Endothelial cell of umbilical vein (primary cell): ENCODE results near the gene ADH1A. TPM values are rescaled to one million over a fixed set of nuclear protein-coding genes. Genes with fewer than 3 reads are reported as not detected.

Source experiments
- BruUV-seq: library from RNA; stranded (reverse); fragments of 400-500 nt; replicated peaks from 2 replicates; lab custom pipeline; 2021; lab: Mats Ljungman, UMichigan
- CTCF ChIA-PET: fragments of 300-600, 350-600 bp; sonication (Branson Sonifier 250); formaldehyde crosslinking; loops from one replicate; lab custom pipeline; 2021; ENCODE audit warnings: antibody characterized with exemption, inconsistent platforms; lab: Charles Lee
- POLR2A ChIA-PET: fragments of 300-600, 350-600 bp; sonication (Branson Sonifier 250); formaldehyde crosslinking; loops from one replicate; lab custom pipeline; 2021; ENCODE audit warnings: antibody characterized with exemption, inconsistent platforms; lab: Charles Lee
- DNase-seq: peaks from one replicate; pipeline ENCODE4 v3.0.0-alpha.2; 2011; ENCODE audit warnings: low read depth, low spot score
- FAIRE-seq: peaks from 2 replicates; lab custom pipeline; 2011; peaks lifted over from hg19 to GRCh38; lab: Jason Lieb, UNC
- H2AFZ ChIP-seq: 2 replicates; pipeline ENCODE4 v1.6.0; 2012; ENCODE audit warnings: low read depth, low read length, control low read depth, inconsistent platforms
- H3K27ac ChIP-seq: 2 replicates; pipeline ENCODE4 v1.5.1; 2011; ENCODE audit warnings: low read depth, mild to moderate bottlenecking, control low read depth, low read length, moderate library complexity; ENCODE audit not compliant: insufficient read depth
- H3K27me3 ChIP-seq, 2 experiments: 2 replicates each; pipeline versions ENCODE4 v1.6.0 to v1.6.1; 2011; ENCODE audit warnings: low read length in 2 of 2, mixed read lengths in 1 of 2; ENCODE audit not compliant: control insufficient read depth in 2 of 2, insufficient read depth in 2 of 2
- H3K36me3 ChIP-seq, 2 experiments: 2 replicates in 1 of 2; 3 replicates in 1 of 2; pipeline ENCODE4 v1.5.1; 2011; ENCODE audit warnings: low read length in 2 of 2, mild to moderate bottlenecking in 1 of 2, moderate library complexity in 1 of 2; ENCODE audit not compliant: control insufficient read depth in 2 of 2, insufficient read depth in 2 of 2; ENCODE audit errors: extremely low read depth in 1 of 2
- H3K4me1 ChIP-seq: 3 replicates; pipeline ENCODE4 v1.5.1; 2011; ENCODE audit warnings: mild to moderate bottlenecking, low read length; ENCODE audit not compliant: control insufficient read depth, insufficient read depth; ENCODE audit errors: extremely low read depth
- H3K4me2 ChIP-seq: 2 replicates; pipeline ENCODE4 v1.6.1; 2011; ENCODE audit warnings: low read length, control low read depth, mixed read lengths; ENCODE audit not compliant: insufficient read depth
- H3K4me3 ChIP-seq, 3 experiments: fragments of 200-600 bp in 1 of 3; sonication (generic), shearing (Covaris generic) in 1 of 3; replicated peaks in 1 of 3; 2 replicates each; pipeline ENCODE4 v1.5.1; 2011 to 2016; ENCODE audit warnings: control low read depth in 3 of 3, low read length in 3 of 3, mild to moderate bottlenecking in 2 of 3, inconsistent platforms in 1 of 3, low read depth in 1 of 3, moderate library complexity in 1 of 3; ENCODE audit not compliant: insufficient read depth in 1 of 3
- H3K79me2 ChIP-seq: 2 replicates; pipeline ENCODE4 v1.6.0; 2012; ENCODE audit warnings: low read length, inconsistent platforms; ENCODE audit not compliant: control insufficient read depth, insufficient read depth
- H3K9ac ChIP-seq: replicated peaks from 2 replicates; pipeline ENCODE3; 2011; ENCODE audit warnings: low read length, control low read depth; ENCODE audit not compliant: insufficient read depth; ENCODE audit errors: extremely low read depth
- H3K9me1 ChIP-seq: replicated peaks from 3 replicates; pipeline ENCODE4 v1.6.0; 2011; ENCODE audit warnings: mild to moderate bottlenecking, low read length; ENCODE audit not compliant: control insufficient read depth, insufficient read depth; ENCODE audit errors: extremely low read depth
- H3K9me3 ChIP-seq: replicated peaks from 2 replicates; pipeline ENCODE4 v1.5.1; 2012; ENCODE audit warnings: low read length, inconsistent platforms; ENCODE audit not compliant: control insufficient read depth, insufficient read depth
- H4K20me1 ChIP-seq: replicated peaks from 2 replicates; pipeline ENCODE3; 2011; ENCODE audit warnings: mild to moderate bottlenecking, low read length; ENCODE audit not compliant: control insufficient read depth, insufficient read depth; ENCODE audit errors: extremely low read depth
- CTCF ChIP-seq, 2 donors: IDR thresholded peaks; 1 replicate in 1 of 2; 2 replicates in 1 of 2; pipeline ENCODE4 v1.5.1; 2011; ENCODE audit warnings: low read length in 2 of 2, mild to moderate bottlenecking in 2 of 2, moderate library complexity in 2 of 2, control low read depth in 1 of 2, inconsistent platforms in 1 of 2, low read depth in 1 of 2; ENCODE audit not compliant: insufficient read depth in 1 of 2; ENCODE audit errors: extremely low read depth in 1 of 2
- EZH2 ChIP-seq: IDR thresholded peaks from 2 replicates; pipeline ENCODE4 v1.6.1; 2012; ENCODE audit warnings: borderline replicate concordance, low read depth, mild to moderate bottlenecking, moderate library complexity, low read length, inconsistent platforms; ENCODE audit not compliant: severe bottlenecking
- FOS ChIP-seq: IDR thresholded peaks from 2 replicates; pipeline ENCODE4 v1.6.1; 2011; ENCODE audit warnings: mild to moderate bottlenecking, low read length, moderate library complexity, borderline replicate concordance; ENCODE audit not compliant: insufficient read depth
- GATA2 ChIP-seq: IDR thresholded peaks from 2 replicates; pipeline ENCODE4 v1.7.0; 2011; ENCODE audit warnings: low read depth, mild to moderate bottlenecking, moderate library complexity, mixed read lengths, low read length; ENCODE audit not compliant: insufficient read length, insufficient read depth
- JUN ChIP-seq: IDR thresholded peaks from 2 replicates; pipeline ENCODE4 v1.6.1; 2011; ENCODE audit warnings: borderline replicate concordance, low read depth; ENCODE audit not compliant: insufficient read length, insufficient read depth
- MAX ChIP-seq: IDR thresholded peaks from 2 replicates; pipeline ENCODE4 v1.6.1; 2011; ENCODE audit not compliant: insufficient read depth, insufficient read length
- MYC ChIP-seq: IDR thresholded peaks from one replicate; pipeline ENCODE4 v1.6.1; 2011; ENCODE audit warnings: mild to moderate bottlenecking, low read depth, low read length
- POLR2A ChIP-seq: IDR thresholded peaks from 2 replicates; pipeline ENCODE4 v1.6.1; 2012; ENCODE audit warnings: low read depth, mild to moderate bottlenecking, control low read depth, low read length
- POLR2AphosphoS5 ChIP-seq: IDR thresholded peaks from 2 replicates; pipeline ENCODE4 v1.6.1; 2012; ENCODE audit warnings: low read depth, mild to moderate bottlenecking, control low read depth, low read length, moderate library complexity; ENCODE audit not compliant: insufficient read depth
- dilution Hi-C: fragments of 300-500 bp; cut with MboI; formaldehyde crosslinking; loops from one replicate; pipeline ENCODE4 v1.15.0; 2019; ENCODE audit warnings: low sequenced_read_pairs; ENCODE audit not compliant: extremely low pct_ligation_motif_present
- intact Hi-C: fragments of 100-400 bp; cut with micrococcal nuclease; formaldehyde crosslinking; loops from one replicate; pipeline ENCODE4 v1.10.0; 2022
- polyA plus RNA-seq, 4 experiments: library from polyadenylated mRNA; depleted of rRNA in 3 of 4; stranded (reverse) in 3 of 4; unstranded in 1 of 4; fragments of >200 nt; gene quantifications; 2 replicates each; pipeline versions ENCODE4 v1.2.1 to v1.2.3, GENCODE V29; 2011 to 2012; ENCODE audit warnings: missing spikeins in 1 of 4
- total RNA-seq: library from RNA; stranded (reverse); gene quantifications from 2 replicates; pipeline ENCODE4 v1.2.3, GENCODE V29; 2021

ADH1A gene
- total and polyA plus RNA-seq, 2 donors (not counting 3 experiments of a cell fraction or from before 2014, with no cell fraction given): not detected

GRCh38 chr4:99275050-99275449 is 15.7 kb downstream of the ADH1A start:
- CTCF ChIA-PET: no interaction called here
- Histone ChIP-seq H3K27ac (no peak overlapping the region), H3K9me3 (no peaks in the 10 kb centered on the region), H3K9ac (no peak overlapping the region), H3K4me1 (no peaks in the 10 kb centered on the region), H3K9me1 (no peaks in the 10 kb centered on the region), H3K36me3 (no peaks in the 10 kb centered on the region), H2AFZ (no peak overlapping the region), H4K20me1 (no peaks in the 10 kb centered on the region), H3K4me3 (no peak overlapping the region), H3K4me2 (no peak overlapping the region), H3K79me2 (no peaks in the 10 kb centered on the region), H3K27me3 (no peaks in the 10 kb centered on the region)
- DNase-seq (no peak), FAIRE-seq (no peak)
- POLR2A ChIA-PET: no interaction called here
- no TSS peak for BruUV-seq
- intact Hi-C loops: no loop called here
- TF ChIP-seq POLR2AphosphoS5: no peak
- TF ChIP-seq POLR2A: no peak
- TF ChIP-seq MYC: no peak
- TF ChIP-seq MAX: no peak
- no peak for TF ChIP-seq EZH2
- no peak for TF ChIP-seq GATA2
- no peak for TF ChIP-seq FOS
- no peak for TF ChIP-seq JUN
- no peak for TF ChIP-seq CTCF (IDR thresholded peaks at IDR 0.05; ENCODE audit: extremely low read depth in 1 of 2, insufficient read depth in 1 of 2, low read depth in 1 of 2, low read length in 2 of 2)
- dilution Hi-C loops: no loop called here
